HEK293 (cell line): ENCODE data around the gene ANTXR1.
A peak's percentile ranks its signal among the peaks of the same experiment; 100 is the strongest.

ENCODE experiments used
- CTCF ChIA-PET: fragments of 350-600 bp; formaldehyde crosslinking; extraction: SDS; loops from one replicate; lab custom pipeline; 2021; ENCODE audit warnings: antibody characterized with exemption; lab: Yijun Ruan, JAX
- POLR2A ChIA-PET: fragments of 300-600 bp; formaldehyde crosslinking; extraction: SDS; loops from one replicate; lab custom pipeline; 2020; ENCODE audit warnings: antibody characterized with exemption, inconsistent platforms; lab: Yijun Ruan, JAX
- H3K27ac ChIP-seq: fragments of 200-500 bp; sonication (Bioruptor generic); 2 replicates; pipeline ENCODE4 v1.5.1; 2014; ENCODE audit warnings: low read depth, low read length, control low read depth, inconsistent platforms; ENCODE audit errors: extremely low read depth
- H3K36me3 ChIP-seq, 2 experiments: fragments of 200-500 bp in 1 of 2; sonication (Bioruptor generic) in 1 of 2; 1 replicate in 1 of 2; 2 replicates in 1 of 2; pipeline ENCODE4 v1.5.1; 2014 to 2017; ENCODE audit warnings: inconsistent platforms in 2 of 2, low read length in 2 of 2; ENCODE audit not compliant: control insufficient read depth in 2 of 2, insufficient read depth in 1 of 2
- H3K4me1 ChIP-seq: fragments of 200-500 bp; sonication (Bioruptor generic); 2 replicates; pipeline ENCODE4 v1.5.1; 2014; ENCODE audit warnings: mild to moderate bottlenecking, low read length, inconsistent platforms; ENCODE audit not compliant: control insufficient read depth, insufficient read depth
- H3K4me3 ChIP-seq: 2 replicates; pipeline ENCODE4 v1.5.1; 2011; ENCODE audit warnings: low read depth, mild to moderate bottlenecking, control low read depth, low read length, moderate library complexity
- H3K9me3 ChIP-seq: fragments of 200-500 bp; sonication (Bioruptor generic); 2 replicates; pipeline ENCODE4 v1.5.1; 2014; ENCODE audit warnings: low read depth, low read length, inconsistent platforms; ENCODE audit not compliant: control insufficient read depth, insufficient read depth
- AEBP2 ChIP-seq: fragments of 450-650 bp; formaldehyde crosslinking; IDR thresholded peaks from 2 replicates; pipeline ENCODE4 v1.5.1; 2016; ENCODE audit warnings: missing biosample characterization, missing genetic modification characterization, borderline replicate concordance
- HOXA7 ChIP-seq: sonication (generic); formaldehyde crosslinking; IDR thresholded peaks from 2 replicates; pipeline ENCODE4 v1.8.1; 2022; ENCODE audit warnings: missing genetic modification reagents, borderline replicate concordance
- KLF9 ChIP-seq: fragments of 450-650 bp; formaldehyde crosslinking; IDR thresholded peaks from 2 replicates; pipeline ENCODE4 v1.5.1; 2016; ENCODE audit warnings: missing biosample characterization, missing genetic modification characterization, low read depth
- MEIS1 ChIP-seq: sonication (generic); formaldehyde crosslinking; IDR thresholded peaks from 2 replicates; pipeline ENCODE4 v1.8.1; 2022; ENCODE audit warnings: missing genetic modification reagents, mild to moderate bottlenecking, borderline replicate concordance
- WT1 ChIP-seq: fragments of 450-650 bp; formaldehyde crosslinking; IDR thresholded peaks from 2 replicates; pipeline ENCODE4 v1.5.1; 2016; ENCODE audit warnings: missing biosample characterization, missing genetic modification characterization
- ZNF214 ChIP-seq: fragments of 450-650 bp; formaldehyde crosslinking; IDR thresholded peaks from 2 replicates; pipeline ENCODE4 v1.5.1; 2017; ENCODE audit warnings: missing biosample characterization, mild to moderate bottlenecking, missing genetic modification characterization, borderline replicate concordance
- ZNF341 ChIP-seq: fragments of 450-650 bp; formaldehyde crosslinking; IDR thresholded peaks from 2 replicates; pipeline ENCODE4; 2016; ENCODE audit warnings: low read depth, missing biosample characterization, missing genetic modification characterization
- ZNF37A ChIP-seq: fragments of 450-650 bp; IDR thresholded peaks from 2 replicates; pipeline ENCODE4 v1.5.1; 2018; ENCODE audit warnings: missing biosample characterization, missing genetic modification characterization
- ZNF426 ChIP-seq: fragments of 450-650 bp; formaldehyde crosslinking; IDR thresholded peaks from 2 replicates; pipeline ENCODE4 v1.5.1; 2017; ENCODE audit warnings: missing biosample characterization, missing genetic modification characterization, mild to moderate bottlenecking, inconsistent platforms, moderate library complexity
- ZNF521 ChIP-seq: fragments of 450-650 bp; formaldehyde crosslinking; IDR thresholded peaks from 2 replicates; pipeline ENCODE4 v1.5.1; 2017; ENCODE audit warnings: missing biosample characterization, mild to moderate bottlenecking, missing genetic modification characterization
- ZNF548 ChIP-seq: fragments of 450-650 bp; formaldehyde crosslinking; IDR thresholded peaks from 2 replicates; pipeline ENCODE4 v1.5.1; 2016; ENCODE audit warnings: missing biosample characterization, missing genetic modification characterization
- ZNF555 ChIP-seq: fragments of 450-650 bp; formaldehyde crosslinking; conservative IDR thresholded peaks from 2 replicates; pipeline ENCODE4 v1.5.1; 2017; ENCODE audit warnings: missing biosample characterization, mild to moderate bottlenecking, missing genetic modification characterization, inconsistent platforms
- ZNF610 ChIP-seq: fragments of 450-650 bp; formaldehyde crosslinking; IDR thresholded peaks from 2 replicates; pipeline ENCODE4 v1.5.1; 2016; ENCODE audit warnings: missing biosample characterization, missing genetic modification characterization, borderline replicate concordance
- ZNF639 ChIP-seq: fragments of 450-650 bp; formaldehyde crosslinking; IDR thresholded peaks from 2 replicates; pipeline ENCODE4 v1.5.1; 2016; ENCODE audit warnings: missing biosample characterization, missing genetic modification characterization
- ZNF670 ChIP-seq: fragments of 450-650 bp; formaldehyde crosslinking; IDR thresholded peaks from 2 replicates; pipeline ENCODE4 v1.5.1; 2016; ENCODE audit warnings: missing biosample characterization, missing genetic modification characterization, low read depth
- ZNF707 ChIP-seq: fragments of 450-650 bp; formaldehyde crosslinking; IDR thresholded peaks from 2 replicates; pipeline ENCODE4 v1.5.1; 2016; ENCODE audit warnings: missing biosample characterization, missing genetic modification characterization
- ZNF785 ChIP-seq: fragments of 450-650 bp; formaldehyde crosslinking; IDR thresholded peaks from 2 replicates; pipeline ENCODE4 v1.5.1; 2016; ENCODE audit warnings: missing biosample characterization, missing genetic modification characterization
- TF ChIP-seq, protein P1 (sequence below): fragments of 450-650 bp; IDR thresholded peaks from 2 replicates; pipeline ENCODE4 v1.5.1; 2018; ENCODE audit warnings: missing biosample characterization, missing genetic modification characterization

ANTXR1 gene

DNA sequence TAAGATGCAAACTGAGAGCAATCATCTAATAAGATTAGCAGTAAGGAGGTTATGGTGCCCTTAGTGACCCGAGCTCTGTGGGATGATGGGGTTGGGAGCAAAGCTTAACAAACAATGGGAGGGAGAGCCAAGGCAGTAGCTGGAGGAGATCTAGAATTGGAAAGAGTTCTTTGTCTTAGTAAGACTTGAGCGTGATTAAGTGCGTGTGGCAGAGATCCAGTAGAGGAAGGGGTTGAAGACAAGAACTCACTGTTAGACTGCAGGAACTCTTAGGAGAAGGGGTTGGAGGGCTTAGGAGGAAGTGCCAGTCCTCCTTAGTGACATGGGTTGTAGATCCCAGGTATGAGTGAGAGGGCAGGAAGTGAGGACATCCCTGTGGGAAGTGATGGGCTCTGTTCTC is 189.3 kb downstream of the ANTXR1 start:
- TF ChIP-seq ZNF610 (tag by site-specific recombination) (no peak), MEIS1 (no peak), ZNF37A (tag by site-specific recombination) (no peak), ZNF548 (tag by site-specific recombination) (no peak), ZNF426 (tag by site-specific recombination) (no peak), WT1 (no peak), HOXA7 (CRISPR knock-in tag) (no peak), AEBP2 (tag by site-specific recombination) (no peak), ZNF639 (tag by site-specific recombination) (no peak), ZNF521 (tag by site-specific recombination) (no peak), ZNF707 (tag by site-specific recombination) (no peak), ZNF214 (tag by site-specific recombination) (no peak), ZNF341 (no peak), ZNF670 (no peak), KLF9 (tag by site-specific recombination) (no peak)
- POLR2A ChIA-PET, result no interaction called here
- Histone ChIP-seq H3K27ac (no peak overlapping the region), H3K9me3 (no peaks in the 10 kb centered on the region), H3K36me3 (peaks cover 0 to under 1% of the 10 kb centered on the region in 2 experiments; a peak in 1 of 3 replicates), H3K4me3 (no peak overlapping the region), H3K4me1 (no peaks in the 10 kb centered on the region)
- CTCF ChIA-PET, result interaction anchor here (0.6 to 1.5 kb wide), 3 partner anchors 104 to 173 kb away, joined by 3 read pairs; no protein-coding TSS in a partner anchor

- Histone ChIP-seq H3K27ac (no peak overlapping the region), H3K9me3 (no peaks in the 10 kb centered on the region), H3K36me3 (no peaks in the 10 kb centered on the region), H3K4me3 (no peak overlapping the region), H3K4me1 (no peaks in the 10 kb centered on the region)
- POLR2A ChIA-PET, result no interaction called here
- CTCF ChIA-PET, result interaction anchor here (1.5 kb wide), 1 partner anchor 103 kb away, joined by 3 read pairs; no protein-coding TSS in a partner anchor
- TF ChIP-seq ZNF555 (tag by site-specific recombination) (no peak), ZNF785 (tag by site-specific recombination) (no peak), ZNF707 (tag by site-specific recombination) (no peak)
- TF ChIP-seq, protein P1, sequence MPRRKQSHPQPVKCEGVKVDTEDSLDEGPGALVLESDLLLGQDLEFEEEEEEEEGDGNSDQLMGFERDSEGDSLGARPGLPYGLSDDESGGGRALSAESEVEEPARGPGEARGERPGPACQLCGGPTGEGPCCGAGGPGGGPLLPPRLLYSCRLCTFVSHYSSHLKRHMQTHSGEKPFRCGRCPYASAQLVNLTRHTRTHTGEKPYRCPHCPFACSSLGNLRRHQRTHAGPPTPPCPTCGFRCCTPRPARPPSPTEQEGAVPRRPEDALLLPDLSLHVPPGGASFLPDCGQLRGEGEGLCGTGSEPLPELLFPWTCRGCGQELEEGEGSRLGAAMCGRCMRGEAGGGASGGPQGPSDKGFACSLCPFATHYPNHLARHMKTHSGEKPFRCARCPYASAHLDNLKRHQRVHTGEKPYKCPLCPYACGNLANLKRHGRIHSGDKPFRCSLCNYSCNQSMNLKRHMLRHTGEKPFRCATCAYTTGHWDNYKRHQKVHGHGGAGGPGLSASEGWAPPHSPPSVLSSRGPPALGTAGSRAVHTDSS (tag by site-specific recombination), result peak; percentile 68
Measured at GRCh38 chr2:69203166-69203985, 190.4 kb downstream of the ANTXR1 start.
